ENCODE measurements around the gene GNAT3. TPM values are rescaled to one million over a fixed set of nuclear protein-coding genes. Genes with fewer than 3 reads are reported as not detected.

The GNAT3 gene
- polyA plus RNA-seq, 12 donors: 0.14 to 0.19 TPM; not detected in 10

DNA sequence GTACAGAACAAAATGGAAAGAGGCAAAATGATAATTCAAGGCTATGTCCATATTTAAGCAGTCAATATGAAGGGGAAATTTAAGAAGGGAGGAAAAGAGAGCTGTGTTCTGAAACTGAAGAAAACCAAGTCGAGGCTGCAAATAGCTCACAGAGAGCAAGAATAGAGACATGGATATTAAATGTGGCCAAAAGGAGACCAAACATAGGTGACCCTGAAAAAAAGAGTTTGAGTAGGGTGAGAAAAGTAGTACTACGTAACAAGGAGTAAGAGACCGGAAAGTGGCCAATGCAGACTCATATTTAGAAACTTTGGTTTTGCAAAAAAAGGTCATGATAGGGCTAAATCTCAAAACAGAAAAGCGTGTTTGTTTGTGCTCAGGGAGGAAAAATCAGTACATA lies 84.6 kb downstream of the GNAT3 start:
- DNase-seq: no peak

DNA sequence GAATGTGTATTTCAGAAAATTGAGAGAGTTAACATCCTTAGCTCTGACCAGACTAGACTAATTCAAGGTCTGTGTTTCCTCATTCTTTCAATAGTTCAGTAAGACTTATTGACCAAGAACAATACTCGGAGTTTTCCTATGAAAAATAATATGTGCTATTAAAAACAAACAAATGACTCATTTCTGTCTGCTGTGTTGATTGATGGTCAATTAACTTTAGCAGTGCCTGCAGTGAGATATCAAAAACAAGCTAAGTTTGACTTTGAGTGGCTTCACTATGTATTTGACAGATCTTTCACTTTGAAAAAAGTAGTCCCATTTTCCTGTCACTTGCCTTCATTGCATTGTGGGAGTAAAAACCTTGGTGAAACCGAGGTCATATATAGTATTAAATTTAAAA lies 91.0 kb downstream of the GNAT3 start:
- no peak for DNase-seq

DNA sequence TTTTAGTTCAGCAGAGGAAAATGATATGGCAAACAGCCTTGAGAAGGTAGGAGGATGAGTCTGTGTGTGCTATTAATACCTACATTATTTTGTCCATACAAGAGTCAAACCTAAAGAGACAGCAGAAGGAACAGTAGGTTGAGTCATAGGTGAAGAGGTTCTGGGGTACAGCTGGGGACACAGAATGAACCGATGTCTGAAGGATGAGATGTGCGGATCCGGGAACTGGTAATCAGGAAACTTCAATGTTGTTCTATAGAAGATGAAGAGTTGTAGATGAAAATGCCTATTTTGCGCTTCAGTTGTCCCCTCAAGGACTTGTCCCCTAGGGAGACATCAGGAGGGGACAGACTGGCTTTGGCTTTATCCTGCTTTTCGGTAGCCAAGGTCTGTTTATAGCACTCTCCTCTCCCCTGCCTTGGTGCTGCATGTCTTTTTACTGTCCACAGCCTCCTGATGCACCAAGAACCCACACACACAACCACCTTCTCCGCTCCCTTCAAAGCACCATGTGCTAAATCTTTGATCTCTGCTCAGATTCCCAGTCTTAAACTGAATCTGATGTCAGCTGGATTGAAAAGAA lies 94.6 kb downstream of the GNAT3 start:
- DNase-seq: no peak

DNA sequence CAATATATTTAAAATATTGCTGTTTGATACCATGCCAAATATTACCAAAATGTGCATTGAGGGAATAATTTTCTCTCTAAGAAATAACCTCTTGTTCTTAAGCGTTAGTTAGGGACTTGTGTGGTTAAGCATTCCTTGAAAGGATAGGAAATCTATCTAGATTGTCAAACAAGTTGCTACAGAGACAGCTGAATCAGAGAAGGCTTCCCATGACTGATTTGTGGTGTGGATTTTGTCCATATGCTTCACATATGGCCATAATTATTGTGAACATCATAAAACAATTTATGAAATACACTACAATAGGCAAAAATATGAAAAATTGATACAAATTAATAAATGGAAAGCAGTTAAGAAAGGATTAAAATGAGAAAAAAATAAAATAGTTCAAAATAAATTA lies 96.3 kb downstream of the GNAT3 start:
- no peak for DNase-seq

DNA sequence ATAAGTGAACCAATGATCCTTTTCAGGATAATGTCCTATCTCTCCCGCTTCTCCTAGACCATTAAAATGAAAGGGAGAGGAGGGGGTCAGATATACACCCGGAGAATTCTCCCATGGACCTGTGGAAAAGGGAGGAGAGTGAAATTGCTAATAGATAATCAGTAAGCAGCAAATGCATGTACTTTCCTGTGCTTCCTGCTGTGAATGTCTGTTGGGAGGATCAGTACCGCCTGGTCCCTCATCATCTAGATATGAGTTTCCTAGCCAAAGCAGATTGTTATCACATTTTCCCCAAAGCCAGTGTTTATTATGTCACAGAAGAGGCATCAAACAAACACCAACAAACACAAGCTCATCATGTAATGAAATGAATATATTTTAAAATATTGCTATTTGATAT lies 96.8 kb downstream of the GNAT3 start:
- no peak for DNase-seq

DNA sequence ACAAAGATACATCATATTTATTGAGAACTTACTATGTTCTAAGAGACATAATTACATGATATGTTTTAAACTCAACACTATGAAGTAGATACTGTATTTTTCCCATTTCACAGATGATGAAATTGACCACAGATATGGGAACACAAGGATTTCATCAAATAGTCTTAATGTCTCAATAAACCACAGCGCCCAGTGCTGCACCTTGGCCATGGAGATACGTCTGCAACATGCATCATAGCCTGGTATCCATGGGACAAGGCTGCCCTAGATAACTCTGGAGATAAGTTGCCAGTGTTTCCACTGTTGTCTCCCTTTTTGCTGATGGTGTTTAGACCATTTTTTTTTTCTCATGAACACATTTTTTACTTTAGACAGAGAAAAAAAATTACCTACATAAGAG lies 97.5 kb downstream of the GNAT3 start:
- DNase-seq: no peak

DNA sequence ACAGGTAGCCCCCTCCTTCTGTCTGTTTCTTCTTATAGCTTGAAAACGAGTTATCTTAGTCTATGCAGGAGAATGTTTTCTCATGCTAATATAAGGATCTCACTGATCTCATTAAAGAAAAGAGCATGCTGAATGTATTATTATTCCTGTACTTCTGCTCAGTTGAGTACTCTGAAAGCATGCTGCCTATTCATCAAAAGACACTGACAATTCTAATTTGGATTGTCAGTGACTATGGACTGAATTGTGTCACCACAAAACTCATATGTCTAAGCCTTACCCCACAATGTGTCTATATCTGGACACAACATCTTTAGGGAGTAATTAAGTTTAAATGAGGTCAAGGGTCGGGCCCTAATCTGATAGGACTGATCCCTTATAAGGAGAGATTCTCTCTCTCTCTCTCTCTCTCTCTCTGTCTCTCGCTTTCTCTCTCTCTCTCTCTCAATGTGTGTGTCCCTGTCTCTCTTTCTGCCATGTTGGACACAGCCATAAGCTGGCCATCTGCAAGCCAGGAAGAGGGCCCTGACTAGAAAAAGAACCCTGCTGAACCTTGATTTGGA lies 98.4 kb downstream of the GNAT3 start:
- DNase-seq: no peak

DNA sequence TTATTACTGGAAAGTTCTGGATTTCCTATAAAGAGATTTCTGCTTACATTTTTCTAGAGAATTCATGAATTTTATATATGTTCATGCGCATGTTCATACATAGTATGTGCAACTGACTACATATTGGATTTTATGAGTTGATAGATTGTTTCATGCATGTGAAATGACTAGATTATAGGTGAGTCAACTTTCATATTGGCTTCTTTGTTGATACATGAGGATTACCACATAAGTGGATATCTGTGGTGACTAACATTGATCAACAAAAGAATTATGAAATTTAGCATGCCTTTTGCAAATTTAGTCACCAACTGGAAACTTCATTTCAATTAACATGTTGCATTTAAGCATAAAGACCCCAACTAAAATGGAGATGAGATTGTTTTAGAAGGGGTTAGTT lies 99.0 kb downstream of the GNAT3 start:
- DNase-seq: no peak

DNA sequence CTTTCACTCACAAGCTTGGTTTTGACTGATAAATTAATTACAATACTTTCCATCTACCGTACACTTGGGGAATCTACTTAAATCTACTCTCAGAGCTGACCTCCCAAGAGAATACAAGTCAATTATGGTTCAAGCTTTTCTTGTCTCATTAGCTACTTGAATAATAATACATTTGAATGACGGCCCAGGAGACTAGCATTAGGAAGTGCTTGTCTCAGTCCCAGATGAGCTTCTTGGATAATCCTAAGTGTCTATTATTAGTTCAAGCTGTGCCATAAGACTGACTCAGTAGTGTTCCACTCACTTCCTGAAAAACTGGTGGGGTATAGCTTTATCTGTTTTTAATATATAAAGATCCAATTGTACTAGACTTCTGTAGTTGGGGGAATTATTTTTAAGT lies 100.2 kb downstream of the GNAT3 start:
- DNase-seq: no peak

DNA sequence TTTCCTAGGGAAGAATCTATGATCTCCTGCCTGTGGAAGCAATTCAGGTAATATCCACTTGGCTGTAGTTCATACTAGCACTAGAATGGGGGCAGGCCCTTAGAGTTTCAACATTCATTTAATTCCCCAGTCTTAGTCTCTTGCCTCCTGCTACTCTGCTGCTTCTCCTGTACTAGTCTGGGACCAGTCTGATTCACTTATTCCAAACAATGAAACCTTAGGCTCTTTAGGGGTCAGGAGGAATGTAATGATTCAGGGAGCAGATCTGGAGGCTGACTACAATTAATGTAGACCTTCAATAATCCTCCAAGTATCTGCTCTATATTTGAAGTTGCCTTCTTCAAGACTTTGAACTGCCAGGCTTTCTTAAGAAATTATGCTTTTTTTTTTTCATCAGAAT lies 101.8 kb downstream of the GNAT3 start:
- DNase-seq: no peak

Other genes with a start within 250 kb of the GNAT3 start
- 100 to 1,000 TPM in 11 of 12 donors, not detected in 1; 147 to 459 (median 347) TPM for gene CD36, start 126.6 kb upstream of the GNAT3 start, polyA plus RNA-seq (ENCODE audit: insufficient read length in 12 of 12)

All from muscle of arm (tissue), 12 donors.